Measurements from ENCODE around the gene DCST2. TPM values are rescaled to one million over a fixed set of nuclear protein-coding genes. Genes with fewer than 3 reads are reported as not detected.

Gene DCST2
- total and polyA plus RNA-seq, 9 of the 15 experiments (the other 6 are each of a cell fraction or from before 2014, with no cell fraction given): 0.09 to 0.49 (median 0.11) TPM; not detected in 3

- TF ChIP-seq MAX (CRISPR knock-in tag; IDR thresholded peaks at IDR 0.05) (peak; percentile 63), BHLHE40 (IDR thresholded peaks at IDR 0.05; ENCODE audit: low read length) (peak; percentile 30; the same call in 1 of the 2 replicates), RBM25 (IDR thresholded peaks at IDR 0.05; ENCODE audit: low read depth, low read length, severe bottlenecking) (no peak), RUNX1 (IDR thresholded peaks at IDR 0.05; ENCODE audit: low read depth) (no peak), HEY1 (CRISPR knock-in tag; IDR thresholded peaks at IDR 0.05; ENCODE audit: borderline replicate concordance) (no peak), LCOR (CRISPR knock-in tag; IDR thresholded peaks at IDR 0.05) (no peak), BDP1 (IDR thresholded peaks at IDR 0.05; ENCODE audit: insufficient read depth, insufficient read length) (no peak), ZNF316 (IDR thresholded peaks at IDR 0.05) (no peak), JUN (IDR thresholded peaks at IDR 0.05; ENCODE audit: borderline replicate concordance, low read depth, low read length) (no peak), JUN (CRISPR knock-in tag; IDR thresholded peaks at IDR 0.05; ENCODE audit: borderline replicate concordance) (no peak), NFYB (IDR thresholded peaks at IDR 0.05; ENCODE audit: extremely low read depth, insufficient read length) (no peak), ZBTB33 (CRISPR knock-in tag; IDR thresholded peaks at IDR 0.05) (0 out of 2 replicates have a peak, but pooled peaks have one; percentile 54), ELK3 (CRISPR knock-in tag; IDR thresholded peaks at IDR 0.05) (no peak), HNRNPK (IDR thresholded peaks at IDR 0.05; ENCODE audit: low read depth, low read length, poor library complexity, severe bottlenecking) (no peak)
Observed at GRCh38 chr1:155043301-155043702, 9.7 kb upstream of the DCST2 start (continued).

Data from K562 (cell line).